HG03159 (cell line): ENCODE data around the gene SPHKAP.
"Not testable (repeated sequence)": the region's sequence is repeated elsewhere in the genome, so short reads cannot be mapped to it uniquely, and the experiment has no call there.

Experiments used
- ATAC-seq: cut with Tn5 transposase; IDR thresholded peaks from one replicate; pipeline ENCODE4 v1.9.1; 2021; ENCODE audit warnings: mild to moderate bottlenecking, moderate library complexity; ENCODE audit not compliant: unreplicated experiment

The SPHKAP gene

GRCh38 chr2:228040995-228041394 is 140.5 kb downstream of the SPHKAP start:
- no peak for ATAC-seq

DNA sequence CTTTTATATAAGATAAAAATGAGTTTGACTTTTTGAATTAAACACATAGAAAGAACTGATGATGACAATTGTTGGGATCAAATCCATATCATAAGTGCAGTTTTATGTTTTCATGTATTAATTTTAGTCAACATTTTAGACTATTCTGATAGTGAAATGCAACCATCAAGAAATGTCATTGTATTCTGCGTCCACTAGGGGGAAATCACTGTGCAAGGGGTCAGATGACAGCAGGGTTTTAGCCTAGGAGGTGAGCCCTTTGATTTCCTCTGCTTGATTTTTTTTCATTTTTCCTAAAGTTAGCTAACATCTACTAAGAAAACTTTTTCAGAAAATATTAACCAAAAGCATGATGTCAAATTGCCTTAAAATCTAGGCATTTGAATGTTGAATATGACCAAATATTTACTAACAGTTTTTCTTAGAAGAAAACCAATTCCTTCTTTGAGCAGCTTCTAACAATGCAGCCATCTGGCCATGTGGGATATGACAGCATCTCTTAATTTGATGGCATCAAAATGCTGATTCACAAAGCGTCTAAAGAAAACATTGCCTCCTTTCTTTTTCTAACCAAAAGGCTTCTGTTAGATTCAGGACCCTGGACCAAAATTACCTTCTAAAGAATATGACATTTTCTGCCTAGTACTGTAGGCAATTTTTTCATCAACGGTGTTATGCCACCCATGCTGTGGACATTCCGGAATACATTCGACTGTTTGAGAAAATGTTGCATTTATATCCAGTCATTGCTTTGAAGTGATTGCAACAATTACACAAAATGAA is 141.5 kb downstream of the SPHKAP start:
- ATAC-seq: peak; percentile 95

DNA sequence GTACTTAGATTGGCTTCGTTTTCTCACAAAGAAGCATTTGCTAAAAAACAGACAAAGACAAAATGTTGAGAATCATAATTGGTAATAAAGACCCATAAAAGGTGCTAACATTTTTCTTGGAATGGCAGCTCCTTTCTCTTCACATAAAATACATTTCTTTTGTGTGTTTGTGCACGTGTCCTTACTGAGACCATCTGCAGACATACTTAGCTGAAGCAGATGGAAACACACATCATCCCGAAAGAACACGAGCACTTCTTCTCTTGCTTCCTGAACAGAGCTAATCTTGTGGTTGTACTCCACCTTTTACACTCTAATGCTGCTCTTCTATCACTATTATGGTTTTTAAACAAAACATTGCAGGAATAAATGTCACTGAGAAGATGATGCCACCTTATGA is 142.5 kb downstream of the SPHKAP start:
- no peak for ATAC-seq

- ATAC-seq: no peak
Observed at GRCh38 chr2:228037915-228038314, 143.6 kb downstream of the SPHKAP start.

DNA sequence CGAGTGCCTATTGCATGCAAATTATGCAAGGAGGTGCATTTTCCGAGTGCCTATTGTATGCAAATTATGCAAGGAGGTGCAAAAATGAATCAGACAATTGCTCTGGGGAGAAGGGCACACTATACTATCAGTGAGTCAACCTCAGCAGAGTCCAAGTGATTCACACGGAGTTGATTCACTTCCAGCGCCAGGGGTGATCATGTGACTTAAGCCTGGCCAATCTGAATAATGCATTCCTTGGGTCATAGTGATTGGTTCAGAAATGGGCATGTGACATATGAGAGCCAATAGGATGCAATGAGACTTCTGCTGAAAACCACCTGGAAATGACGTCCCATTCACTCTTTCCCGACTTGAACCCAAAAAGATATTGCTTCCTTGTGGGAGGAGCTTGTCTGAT is 157.9 kb downstream of the SPHKAP start:
- no peak for ATAC-seq

- no peak for ATAC-seq
Observed at GRCh38 chr2:228018311-228018710, 163.2 kb downstream of the SPHKAP start.

DNA sequence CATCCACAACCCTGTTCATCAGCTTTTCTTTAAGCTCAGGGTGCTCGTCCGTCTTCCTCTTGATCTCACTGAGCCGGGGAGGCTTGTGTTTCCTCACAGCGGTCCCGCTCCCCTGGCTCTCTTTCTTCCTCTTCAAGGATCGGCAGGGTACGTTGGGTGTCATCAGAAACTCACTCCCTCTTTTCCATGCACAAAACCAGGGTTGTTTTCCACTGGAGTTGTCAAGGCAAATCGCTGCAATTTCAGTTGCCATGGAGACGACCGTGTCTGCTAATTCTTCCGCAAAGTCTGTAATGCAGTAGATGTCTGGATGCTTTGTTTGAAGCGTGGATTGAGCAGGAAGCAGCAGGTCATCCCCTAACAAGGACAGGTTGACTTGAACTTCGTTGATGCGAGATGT is 163.7 kb downstream of the SPHKAP start:
- no peak for ATAC-seq

GRCh38 chr2:228016402-228016801 is 165.1 kb downstream of the SPHKAP start:
- no peak for ATAC-seq

DNA sequence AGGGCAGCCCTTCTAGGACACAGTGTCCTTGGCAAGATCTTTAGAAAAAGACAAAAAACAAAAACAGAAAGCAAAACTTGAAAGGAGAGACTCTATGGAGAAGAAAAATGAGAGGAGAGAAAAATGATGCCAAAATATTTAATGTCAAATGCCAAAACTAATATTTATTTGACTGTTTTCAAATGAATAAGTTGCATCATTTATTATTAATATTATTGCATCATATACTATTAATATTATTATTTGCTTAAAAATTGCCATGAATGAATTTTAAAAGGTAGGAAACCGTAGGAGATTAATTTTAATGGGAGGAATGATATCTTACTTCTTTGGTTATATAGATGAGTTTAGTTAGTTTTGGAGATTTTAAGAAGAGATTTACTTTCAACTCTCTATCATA is 165.7 kb downstream of the SPHKAP start:
- ATAC-seq: no peak

- no peak for ATAC-seq
Observed at GRCh38 chr2:227996366-227996765, 185.1 kb downstream of the SPHKAP start.

GRCh38 chr2:227990937-227991336 is 190.6 kb downstream of the SPHKAP start:
- no peak for ATAC-seq

GRCh38 chr2:227973241-227973640 is 208.2 kb downstream of the SPHKAP start:
- ATAC-seq: no peak

- no peak for ATAC-seq
Observed at GRCh38 chr2:227971619-227972230, 209.8 kb downstream of the SPHKAP start.

DNA sequence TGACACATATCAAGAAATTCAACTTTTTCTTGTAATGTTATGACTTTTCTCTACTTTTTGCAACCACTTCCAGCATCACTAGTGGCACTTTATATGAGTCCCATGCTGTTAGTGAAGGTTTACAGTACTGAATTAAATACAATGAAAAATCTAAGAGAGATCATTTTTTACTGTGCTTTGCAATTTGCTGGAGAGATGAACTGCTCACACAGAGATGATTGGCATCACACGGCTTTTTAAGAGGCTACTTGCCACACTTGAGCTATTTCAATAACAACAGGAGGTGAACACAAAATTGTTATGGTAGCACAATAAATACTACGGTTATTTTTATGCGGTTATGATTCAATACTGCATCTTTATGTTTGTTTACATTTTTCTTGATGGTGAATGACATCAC is 221.2 kb downstream of the SPHKAP start:
- no peak for ATAC-seq

- no peak for ATAC-seq
Observed at GRCh38 chr2:227942965-227943364, 238.5 kb downstream of the SPHKAP start.

DNA sequence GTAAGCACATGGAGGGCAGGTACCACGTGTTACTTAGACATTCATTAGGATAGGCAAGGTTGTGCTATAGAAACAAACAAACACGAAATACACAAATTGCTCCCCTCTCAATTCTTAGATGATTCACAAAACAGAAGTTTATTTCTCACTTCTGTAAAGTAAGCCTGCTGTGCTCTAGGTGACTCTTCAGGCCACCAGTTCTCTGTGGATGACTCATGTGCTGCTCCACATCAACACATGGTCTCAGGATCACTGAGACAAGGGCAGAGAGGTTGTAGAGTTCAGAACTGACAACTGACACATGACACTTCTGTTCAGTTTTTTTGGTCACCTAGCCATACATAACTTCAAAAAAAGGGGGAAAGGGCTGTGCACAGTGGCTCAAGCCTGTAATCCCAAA is 239.5 kb downstream of the SPHKAP start:
- ATAC-seq: peak; percentile 80

GRCh38 chr2:227939271-227940027 is 242.0 kb downstream of the SPHKAP start:
- ATAC-seq: peak; percentile 58

DNA sequence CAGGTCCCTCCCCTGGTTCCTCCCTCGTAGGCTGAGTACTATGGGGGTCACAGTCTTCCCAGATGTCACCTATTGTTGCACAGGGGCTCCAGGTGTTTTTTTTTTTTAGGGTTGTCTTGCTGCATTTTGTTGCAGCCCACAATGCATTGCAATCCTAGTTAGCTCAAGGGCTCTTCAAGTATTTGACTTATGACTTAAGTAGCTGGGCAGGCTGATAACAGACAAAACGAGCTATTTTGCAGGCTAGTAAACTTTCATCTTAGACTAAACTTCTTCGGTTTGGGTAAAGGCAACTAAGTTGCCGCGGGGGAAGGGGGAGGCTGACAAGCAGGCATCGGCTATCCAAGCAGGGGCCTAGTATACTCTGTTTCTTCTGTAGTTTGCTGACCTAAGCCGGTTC is 245.2 kb downstream of the SPHKAP start:
- ATAC-seq: not testable (repeated sequence)

DNA sequence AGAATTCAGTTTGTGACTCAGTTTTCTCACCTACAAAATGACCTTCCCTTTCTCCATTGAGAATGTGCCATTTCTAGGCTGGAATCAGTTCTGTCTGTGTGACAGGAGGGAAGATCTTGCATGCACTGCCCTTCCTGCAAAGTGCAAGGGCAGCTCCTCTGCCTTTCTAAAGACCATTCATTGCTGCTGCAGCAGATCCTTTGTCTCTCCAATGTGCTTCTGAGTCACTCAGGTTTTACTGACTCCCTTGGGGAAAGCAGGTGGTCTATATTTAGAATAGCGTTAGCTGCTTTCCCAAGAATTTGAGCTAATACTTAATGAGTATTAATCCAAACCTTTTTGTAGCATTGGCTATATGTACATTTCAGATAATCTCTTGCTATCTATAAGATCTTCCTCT is 247.6 kb downstream of the SPHKAP start:
- ATAC-seq: no peak

DNA sequence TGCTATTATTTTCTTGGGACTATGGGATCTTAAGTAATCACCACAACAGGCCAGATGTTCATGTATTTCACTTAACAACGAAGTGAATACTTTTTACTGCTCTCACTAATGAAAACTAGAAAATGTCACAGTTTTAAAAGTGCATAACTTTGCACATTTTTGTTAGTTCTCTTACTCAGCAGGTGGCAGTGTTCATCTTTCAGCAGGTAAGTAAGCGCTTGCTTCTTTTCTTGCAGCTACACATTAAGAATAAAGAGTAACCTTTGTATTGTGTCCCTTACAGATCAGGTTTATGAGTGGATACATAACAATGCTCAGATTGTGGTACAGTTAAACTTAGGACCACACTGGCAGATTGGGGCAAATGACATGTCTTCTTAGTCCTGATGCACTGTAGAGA is 249.1 kb downstream of the SPHKAP start:
- no peak for ATAC-seq

- no peak for ATAC-seq
Observed at GRCh38 chr2:227932001-227932400, 249.5 kb downstream of the SPHKAP start.
